Measurements from ENCODE around the gene IDNK. TPM values are rescaled to one million over a fixed set of nuclear protein-coding genes. Genes with fewer than 3 reads are reported as not detected.

Gene IDNK
- total RNA-seq (2014; rRNA removed; shearing (Covaris generic)) (1.0 and 1.6 TPM in 2 replicates), polyA plus RNA-seq (2016; fragmentation: Nextera tagmentation; extraction: Ambion mirVana) (4.8 and 5.9 TPM in 2 replicates)

DNA sequence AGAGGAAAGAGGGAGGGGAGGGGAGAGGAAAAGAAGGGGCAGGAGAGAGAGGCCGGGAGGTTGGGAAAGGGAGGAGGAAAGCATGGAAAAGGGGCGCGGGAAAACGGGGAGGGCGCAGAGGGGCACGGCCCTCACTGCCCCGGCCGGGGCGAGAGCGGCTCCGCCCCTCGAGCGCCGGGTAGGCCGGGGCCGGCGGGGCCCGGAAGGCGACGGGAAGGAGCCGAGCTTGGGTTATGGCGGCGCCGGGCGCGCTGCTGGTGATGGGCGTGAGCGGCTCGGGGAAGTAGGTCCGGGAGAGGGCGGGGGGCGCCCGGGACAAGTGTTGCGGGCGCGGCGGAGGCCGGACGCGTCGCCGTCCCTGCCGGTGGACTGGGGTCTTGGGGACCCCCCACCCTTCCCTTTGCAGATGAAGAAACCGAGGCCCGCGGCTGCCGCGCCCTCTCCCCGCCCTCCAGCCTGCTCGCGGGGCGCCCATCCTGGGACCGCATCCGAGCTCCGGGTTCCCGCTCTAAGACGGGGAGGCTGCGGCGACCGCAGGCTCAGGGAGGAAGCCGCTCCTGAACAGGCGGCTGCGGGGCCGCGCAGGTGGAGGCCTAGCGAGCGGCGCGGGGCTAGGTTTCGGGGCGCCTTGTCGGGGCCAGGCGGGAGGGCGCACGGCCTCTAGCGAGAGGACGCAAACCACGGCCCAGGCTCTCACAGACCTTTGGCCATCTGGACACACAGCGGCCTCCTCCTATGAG, at the start of gene IDNK:
Gene IDNK (plus strand): TSS at position 205 of the 740 bp plus-strand sequence. CDS start 29 bp downstream, at position 234.
- TF ChIP-seq EZH2 (IDR thresholded peaks at IDR 0.05; ENCODE audit: insufficient read depth, poor library complexity, severe bottlenecking): no peak
- no peak for TF ChIP-seq EZH2phosphoT487 (IDR thresholded peaks at IDR 0.05; ENCODE audit: insufficient read depth, low read depth)
- Histone ChIP-seq H3K36me3 (ENCODE audit: low read depth) (no peaks in the 10 kb centered on the region), H3K4me3 (peak within 1 kb of the TSS; percentile 83), H2AFZ (peak within 1 kb of the TSS; percentile 96), H3K27ac (peak within 1 kb of the TSS; percentile 40), H3K9ac (peak within 1 kb of the TSS; percentile 85), H3F3A (ENCODE audit: insufficient read depth) (0 out of 2 replicates have a peak, but pooled peaks cover 4% of the 10 kb centered on the region), H3K9me2 (ENCODE audit: insufficient read depth) (no peaks in the 10 kb centered on the region), H3K9me3 (ENCODE audit: low read depth) (no peaks in the 10 kb centered on the region), H3K79me2 (ENCODE audit: insufficient read depth) (no peaks in the 10 kb centered on the region), H4K20me1 (ENCODE audit: insufficient read depth) (no peaks in the 10 kb centered on the region), H3K27me3 (replicated peaks; ENCODE audit: insufficient read depth) (no peaks in the 10 kb centered on the region), H3K4me2 (ENCODE audit: unreplicated experiment) (peak within 1 kb of the TSS; percentile 88), H3K4me1 (ENCODE audit: insufficient read depth) (0 out of 2 replicates have a peak, but pooled peaks cover 4% of the 10 kb centered on the region)
- DNase-seq: peak; percentile 82
- in situ Hi-C loops (cut with MboI): no loop called here
- 1 to 2% methylated on average over 33 to 45 of the region's 79 CpGs for WGBS, 2 experiments (ENCODE audit: low coverage in 1 of 2, low lambda C conversion rate in 2 of 2, missing lambda C conversion rate in 2 of 2)

DNA sequence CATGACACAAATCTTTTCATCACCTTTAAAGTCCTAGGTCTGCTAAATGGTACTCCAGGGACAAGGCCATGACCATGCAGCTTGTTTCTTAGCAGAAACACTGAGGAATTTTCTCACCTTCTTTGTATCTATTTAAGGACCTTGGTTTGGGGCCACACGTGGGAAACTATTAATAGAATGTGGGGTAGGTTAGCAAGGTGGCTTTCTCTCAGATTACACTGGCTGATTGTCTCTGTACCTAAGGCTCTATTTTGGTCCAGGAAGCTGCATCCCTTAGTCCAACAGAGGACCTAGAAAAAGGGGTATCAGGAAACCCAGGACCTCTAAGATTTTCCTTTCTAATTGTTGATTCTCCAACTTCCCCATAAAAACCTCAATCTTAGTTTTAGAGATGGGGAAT, 48.5 kb upstream of the IDNK start:
- Histone ChIP-seq H3K4me3 (no peak overlapping the region), H4K20me1 (ENCODE audit: insufficient read depth) (no peaks in the 10 kb centered on the region), H3F3A (ENCODE audit: insufficient read depth) (no peaks in the 10 kb centered on the region), H3K9ac (no peak overlapping the region), H3K27me3 (replicated peaks; ENCODE audit: insufficient read depth) (no peaks in the 10 kb centered on the region), H3K4me1 (ENCODE audit: insufficient read depth) (no peaks in the 10 kb centered on the region), H3K9me2 (ENCODE audit: insufficient read depth) (no peaks in the 10 kb centered on the region), H3K79me2 (ENCODE audit: insufficient read depth) (no peaks in the 10 kb centered on the region), H3K9me3 (ENCODE audit: low read depth) (no peaks in the 10 kb centered on the region), H3K36me3 (ENCODE audit: low read depth) (no peaks in the 10 kb centered on the region), H3K4me2 (ENCODE audit: unreplicated experiment) (no peak overlapping the region), H2AFZ (no peak overlapping the region), H3K27ac (no peak overlapping the region)
- TF ChIP-seq EZH2phosphoT487 (IDR thresholded peaks at IDR 0.05; ENCODE audit: insufficient read depth, low read depth): no peak
- no peak for TF ChIP-seq EZH2 (IDR thresholded peaks at IDR 0.05; ENCODE audit: insufficient read depth, poor library complexity, severe bottlenecking)
- DNase-seq: no peak
- WGBS, 2 experiments (ENCODE audit: low coverage in 1 of 2, low lambda C conversion rate in 2 of 2, missing lambda C conversion rate in 2 of 2): 68 to 72% methylated on average over 1 of the region's 1 CpG
- in situ Hi-C loops (cut with MboI): no loop called here

DNA sequence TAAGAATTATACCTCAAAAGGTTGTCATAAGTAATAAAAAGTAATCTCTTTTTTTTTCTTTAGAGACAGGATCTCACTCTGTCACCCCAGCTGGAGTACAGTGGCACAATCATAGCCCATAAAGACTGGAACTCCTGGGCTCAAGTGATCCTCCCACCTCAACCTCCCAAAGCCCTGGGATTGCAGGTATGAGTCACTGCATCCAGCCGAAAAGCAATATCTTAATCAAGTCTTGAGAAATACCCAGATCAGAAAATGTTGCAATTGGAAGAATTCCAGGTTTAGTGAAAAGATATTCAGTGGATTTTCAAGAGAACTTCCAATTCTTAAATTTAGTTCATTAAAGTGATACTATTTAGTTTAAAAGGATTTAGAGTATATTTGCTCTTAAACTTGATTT, 40.9 kb upstream of the IDNK start:
- DNase-seq: peak; percentile 49
- in situ Hi-C loops (cut with MboI): no loop called here

DNA sequence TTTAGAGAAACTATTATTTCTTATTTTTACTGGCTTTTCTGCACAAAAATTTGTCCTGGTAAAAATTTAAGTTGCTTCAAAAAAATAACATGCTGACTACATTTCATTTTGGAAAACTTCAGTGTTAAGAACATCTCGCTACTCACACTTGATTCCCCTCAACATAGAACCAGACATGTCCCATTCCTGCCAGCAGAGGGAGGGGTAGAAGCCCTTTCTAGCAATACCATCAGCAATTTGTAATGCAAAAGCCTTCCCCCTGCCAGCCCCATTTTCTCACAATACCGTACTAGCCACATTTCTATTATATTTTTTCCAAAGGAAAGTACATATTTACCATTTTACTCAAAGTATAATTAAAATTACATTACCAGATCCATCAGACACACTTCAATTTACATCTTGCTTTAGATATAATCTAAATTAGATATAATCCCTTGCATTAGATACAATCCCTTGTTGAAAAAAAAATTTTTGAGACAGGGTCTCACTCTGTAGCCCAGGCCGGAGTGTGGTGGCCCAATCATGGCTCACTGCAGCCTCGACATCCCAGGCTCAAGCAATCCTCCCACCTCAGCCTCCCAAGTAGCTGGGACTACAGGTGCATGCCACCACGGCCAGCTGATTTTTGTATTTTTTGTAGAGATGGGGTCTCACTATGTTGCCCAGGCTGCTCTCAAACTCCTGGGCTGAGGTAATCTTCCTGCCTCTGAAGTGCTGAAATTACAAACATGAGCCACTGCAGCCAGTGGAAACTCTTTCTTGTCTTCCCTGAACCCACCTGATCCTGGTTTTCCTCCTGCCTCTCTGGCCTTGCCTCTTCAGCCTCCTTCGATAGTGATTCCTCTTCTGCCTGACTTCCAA, 39.6 kb upstream of the IDNK start:
- no peaks in the 10 kb centered on the region for H3K27me3 ChIP-seq (replicated peaks; ENCODE audit: insufficient read depth)
- peak; percentile 65 for DNase-seq
- no peak for TF ChIP-seq EZH2phosphoT487 (IDR thresholded peaks at IDR 0.05; ENCODE audit: insufficient read depth, low read depth)
- TF ChIP-seq EZH2 (IDR thresholded peaks at IDR 0.05; ENCODE audit: insufficient read depth, poor library complexity, severe bottlenecking): no peak
- H3K4me1 ChIP-seq (ENCODE audit: insufficient read depth): no peaks in the 10 kb centered on the region
- no peak overlapping the region for H3K27ac ChIP-seq
- H3K9ac ChIP-seq: no peak overlapping the region
- in situ Hi-C loops (cut with MboI): no loop called here
- H3K9me3 ChIP-seq (ENCODE audit: low read depth): no peaks in the 10 kb centered on the region
- 51 to 53% methylated on average over 6 of the region's 6 CpGs for WGBS, 2 experiments (ENCODE audit: low coverage in 1 of 2, low lambda C conversion rate in 2 of 2, missing lambda C conversion rate in 2 of 2)
- no peak overlapping the region for H3K4me2 ChIP-seq (ENCODE audit: unreplicated experiment)
- H3K36me3 ChIP-seq (ENCODE audit: low read depth): no peaks in the 10 kb centered on the region
- no peaks in the 10 kb centered on the region for H3K79me2 ChIP-seq (ENCODE audit: insufficient read depth)
- H3K4me3 ChIP-seq: no peak overlapping the region
- no peaks in the 10 kb centered on the region for H3K9me2 ChIP-seq (ENCODE audit: insufficient read depth)
- H3F3A ChIP-seq (ENCODE audit: insufficient read depth): no peaks in the 10 kb centered on the region
- no peaks in the 10 kb centered on the region for H4K20me1 ChIP-seq (ENCODE audit: insufficient read depth)
- H2AFZ ChIP-seq: no peak overlapping the region

More for the DNA sequence above, 40.9 kb upstream of the IDNK start:
- H3K36me3 ChIP-seq (ENCODE audit: low read depth): no peaks in the 10 kb centered on the region
- no peak overlapping the region for H3K4me3 ChIP-seq
- no peak overlapping the region for H3K9ac ChIP-seq
- no peaks in the 10 kb centered on the region for H3K9me2 ChIP-seq (ENCODE audit: insufficient read depth)
- no peaks in the 10 kb centered on the region for H3K9me3 ChIP-seq (ENCODE audit: low read depth)
- H3K27ac ChIP-seq: no peak overlapping the region
- 5 to 21% methylated on average over 1 of the region's 1 CpG for WGBS, 2 experiments (ENCODE audit: low coverage in 1 of 2, low lambda C conversion rate in 2 of 2, missing lambda C conversion rate in 2 of 2)
- H3F3A ChIP-seq (ENCODE audit: insufficient read depth): no peaks in the 10 kb centered on the region
- TF ChIP-seq EZH2 (IDR thresholded peaks at IDR 0.05; ENCODE audit: insufficient read depth, poor library complexity, severe bottlenecking): no peak
- no peak for TF ChIP-seq EZH2phosphoT487 (IDR thresholded peaks at IDR 0.05; ENCODE audit: insufficient read depth, low read depth)
- no peaks in the 10 kb centered on the region for H4K20me1 ChIP-seq (ENCODE audit: insufficient read depth)
- H3K27me3 ChIP-seq (replicated peaks; ENCODE audit: insufficient read depth): no peaks in the 10 kb centered on the region
- H2AFZ ChIP-seq: no peak overlapping the region
- no peaks in the 10 kb centered on the region for H3K79me2 ChIP-seq (ENCODE audit: insufficient read depth)
- no peak overlapping the region for H3K4me2 ChIP-seq (ENCODE audit: unreplicated experiment)
- no peaks in the 10 kb centered on the region for H3K4me1 ChIP-seq (ENCODE audit: insufficient read depth)

All from GM23248 (cell line).